Measurements from ENCODE around the gene ZNF554. TPM values are rescaled to one million over a fixed set of nuclear protein-coding genes. Genes with fewer than 3 reads are reported as not detected.
A peak's percentile ranks its signal among the peaks of the same experiment; 100 is the strongest.

Gene ZNF554
- 1 to 10 TPM; 3.4 to 5.6 (median 3.7) TPM for total RNA-seq
- total RNA-seq (2013), result 5.0 TPM

GRCh38 chr19:2819540-2820111 lies at the start of gene ZNF554:
TSS of gene ZNF554 (plus strand) at chr19:2819868. CDS start at chr19:2820072, 204 bp downstream.
- TF ChIP-seq CTCF (IDR thresholded peaks at IDR 0.05), result peak; percentile 92
- H3K9me3 ChIP-seq (ENCODE audit: control insufficient read depth, insufficient read depth, low read length), result no peaks in the 10 kb centered on the region
- no peak within 1 kb of the TSS for H3K27ac ChIP-seq (ENCODE audit: low read length)
- no peaks in the 10 kb centered on the region for H3K27me3 ChIP-seq (ENCODE audit: control insufficient read depth, insufficient read depth, low read length)
- Mint-ChIP-seq H3K27me3 (ENCODE audit: low read depth in 2 of 2) (no peaks in the 10 kb centered on the region), H3K27ac (peak within 1 kb of the TSS in 1 of 2 donors; percentile 85), H3K9me3 (no peaks in the 10 kb centered on the region), H3K4me1 (no peaks in the 10 kb centered on the region), H3K36me3 (no peaks in the 10 kb centered on the region), H3K4me3 (peak within 1 kb of the TSS; percentile 91)
- peak within 1 kb of the TSS; percentile 48 for H3K4me3 ChIP-seq (ENCODE audit: low read length)
- DNase-seq (peak; percentile 97 to 99), ATAC-seq (peak; percentile 99 to 100 (median 100))
- under 1% methylated on average over 63 of the region's 64 CpGs for WGBS (ENCODE audit: insufficient coverage)
- intact Hi-C loops (cut with micrococcal nuclease), result loop anchor here (1.0 kb wide), 1 partner anchor 36 kb away; the partner anchor contains the start of gene SGTA
- H3K36me3 ChIP-seq (ENCODE audit: control insufficient read depth, insufficient read depth, low read length), result no peaks in the 10 kb centered on the region
- H3K4me1 ChIP-seq (ENCODE audit: control insufficient read depth, insufficient read depth, low read length), result peaks cover 11% of the 10 kb centered on the region

- no peak overlapping the region for H3K4me3 ChIP-seq (ENCODE audit: low read length)
- peaks cover 16% of the 10 kb centered on the region for H3K36me3 ChIP-seq (ENCODE audit: control insufficient read depth, insufficient read depth, low read length)
- no peaks in the 10 kb centered on the region for H3K27me3 ChIP-seq (ENCODE audit: control insufficient read depth, insufficient read depth, low read length)
- Mint-ChIP-seq H3K27ac (no peak overlapping the region), H3K36me3 (no peaks in the 10 kb centered on the region), H3K27me3 (ENCODE audit: low read depth in 2 of 2) (no peaks in the 10 kb centered on the region), H3K4me3 (no peak overlapping the region), H3K4me1 (peaks cover 9 to 14% of the 10 kb centered on the region in 2 donors), H3K9me3 (no peaks in the 10 kb centered on the region)
- intact Hi-C loops (cut with micrococcal nuclease), result no loop called here
- DNase-seq (no peak), ATAC-seq (no peak)
- peaks cover 17% of the 10 kb centered on the region for H3K4me1 ChIP-seq (ENCODE audit: control insufficient read depth, insufficient read depth, low read length)
- WGBS (ENCODE audit: insufficient coverage), result 73% methylated on average over 40 of the region's 40 CpGs
- H3K9me3 ChIP-seq (ENCODE audit: control insufficient read depth, insufficient read depth, low read length), result no peaks in the 10 kb centered on the region
- no peak for TF ChIP-seq CTCF (IDR thresholded peaks at IDR 0.05)
- no peak overlapping the region for H3K27ac ChIP-seq (ENCODE audit: low read length)
These were observed 49.3 kb upstream of the ZNF554 start for GRCh38 chr19:2770055-2771013.

GRCh38 chr19:2771786-2772674 lies 47.6 kb upstream of the ZNF554 start:
- H3K4me1 Mint-ChIP-seq, result peaks cover 20 to 25% of the 10 kb centered on the region in 2 donors
- TF ChIP-seq CTCF (IDR thresholded peaks at IDR 0.05), result no peak
- DNase-seq (no peak), ATAC-seq (no peak)
- 95% methylated on average over 29 of the region's 29 CpGs for WGBS (ENCODE audit: insufficient coverage)
- H3K4me3 Mint-ChIP-seq, result no peak overlapping the region
- Histone ChIP-seq H3K36me3 (ENCODE audit: control insufficient read depth, insufficient read depth, low read length) (peaks cover 9% of the 10 kb centered on the region), H3K27ac (ENCODE audit: low read length) (no peak overlapping the region), H3K4me3 (ENCODE audit: low read length) (no peak overlapping the region), H3K4me1 (ENCODE audit: control insufficient read depth, insufficient read depth, low read length) (peaks cover 28% of the 10 kb centered on the region), H3K27me3 (ENCODE audit: control insufficient read depth, insufficient read depth, low read length) (no peaks in the 10 kb centered on the region), H3K9me3 (ENCODE audit: control insufficient read depth, insufficient read depth, low read length) (no peaks in the 10 kb centered on the region)
- intact Hi-C loops (cut with micrococcal nuclease), result no loop called here
- H3K36me3 Mint-ChIP-seq, result no peaks in the 10 kb centered on the region
- no peaks in the 10 kb centered on the region for H3K9me3 Mint-ChIP-seq
- H3K27ac Mint-ChIP-seq, result no peak overlapping the region
- no peaks in the 10 kb centered on the region for H3K27me3 Mint-ChIP-seq (ENCODE audit: low read depth in 2 of 2)
